GM10248 (cell line): Measurements from ENCODE around the gene SYT7.
"Not testable (repeated sequence)": the region's sequence is repeated elsewhere in the genome, so short reads cannot be mapped to it uniquely, and the experiment has no call there.

Experiments
- CTCF ChIA-PET: fragments of 300-600 bp; sonication (Branson Sonifier 250); formaldehyde crosslinking; extraction: SDS; loops from one replicate; lab custom pipeline; 2021; ENCODE audit warnings: antibody characterized with exemption; lab: Yijun Ruan, JAX
- POLR2A ChIA-PET: fragments of 350-650 bp; sonication (Branson Sonifier 250); formaldehyde crosslinking; extraction: SDS; loops from one replicate; lab custom pipeline; 2020; ENCODE audit warnings: antibody characterized with exemption; lab: Yijun Ruan, JAX
- DNase-seq: peaks from one replicate; pipeline ENCODE4 v3.0.0; 2012; ENCODE audit errors: extremely low spot score
- CTCF ChIP-seq: IDR thresholded peaks from 2 replicates; pipeline ENCODE4 v1.5.1; 2012; ENCODE audit warnings: mild to moderate bottlenecking, low read depth; ENCODE audit errors: extremely low read depth, missing control alignments, control extremely low read depth

Gene SYT7

GRCh38 chr11:61481806-61482205 is 99.1 kb downstream of the SYT7 start:
- no peak for DNase-seq
- ChIA-PET POLR2A (no interaction called here), CTCF (interaction anchor here (1.0 to 11.8 kb wide), 8 partner anchors 12 to 600 kb away, joined by 3 to 168 read pairs (median 6); partner anchors contain the start of gene LRRC10B)
- no peak for TF ChIP-seq CTCF

- POLR2A ChIA-PET = no interaction called here
Observed at GRCh38 chr11:61480994-61481335, 99.9 kb downstream of the SYT7 start.

GRCh38 chr11:61480261-61480993 is 100.4 kb downstream of the SYT7 start:
- DNase-seq = no peak
- POLR2A ChIA-PET = no interaction called here
- CTCF ChIA-PET = interaction anchor here (1.0 to 11.8 kb wide), 2 partner anchors 23 to 35 kb away, joined by 3 to 168 read pairs; no protein-coding TSS in a partner anchor
- TF ChIP-seq CTCF = no peak

More at GRCh38 chr11:61480994-61481335, 99.9 kb downstream of the SYT7 start:
- CTCF ChIA-PET = interaction anchor here (2.0 to 11.8 kb wide), 4 partner anchors 34 to 42 kb away, joined by 5 to 168 read pairs (median 10); no protein-coding TSS in a partner anchor
- no peak for DNase-seq
- no peak for TF ChIP-seq CTCF

GRCh38 chr11:61479360-61480058 is 101.4 kb downstream of the SYT7 start:
- POLR2A ChIA-PET, DNase-seq: not testable (repeated sequence)
- CTCF ChIA-PET = interaction anchor here (1.0 to 11.8 kb wide), 10 partner anchors 8 to 159 kb away, joined by 3 to 168 read pairs (median 8); no protein-coding TSS in a partner anchor

- POLR2A ChIA-PET = no interaction called here
- peak; percentile 89 for TF ChIP-seq CTCF
- CTCF ChIA-PET = interaction anchor here (0.7 to 11.8 kb wide), 22 partner anchors 8 to 256 kb away, joined by 3 to 168 read pairs (median 6); partner anchors contain the start of gene LRRC10B
- DNase-seq = peak; percentile 82
Observed at GRCh38 chr11:61477727-61478148, 103.1 kb downstream of the SYT7 start.

GRCh38 chr11:61477126-61477525 is 103.8 kb downstream of the SYT7 start:
- ChIA-PET CTCF (interaction anchor here (0.7 to 11.8 kb wide), 17 partner anchors 9 to 256 kb away, joined by 3 to 168 read pairs (median 5); no protein-coding TSS in a partner anchor), POLR2A (no interaction called here)
- no peak for TF ChIP-seq CTCF
- no peak for DNase-seq
